K562 (cell line): ENCODE results near the gene POLD2. TPM values are rescaled to one million over a fixed set of nuclear protein-coding genes. Genes with fewer than 3 reads are reported as not detected.

Experiments used
- ATAC-seq: fragments of 200-7000 bp; cut with Tn5 transposase; 3 replicates; pipeline ENCODE4 v1.9.1; 2020; ENCODE audit warnings: moderate library complexity
- BruUV-seq: library from RNA; stranded (reverse); fragments of 400-500 nt; replicated peaks from 2 replicates; lab custom pipeline; 2021; lab: Mats Ljungman, UMichigan
- CTCF ChIA-PET: fragments of 300-600 bp; formaldehyde crosslinking; extraction: SDS; loops from one replicate; lab custom pipeline; 2021; ENCODE audit warnings: low intra/inter-chr PET ratio; lab: Yijun Ruan, JAX
- POLR2A ChIA-PET: fragments of 300-600, 350-650 bp; sonication (Branson Sonifier 250); formaldehyde crosslinking; extraction: SDS; loops from one replicate; lab custom pipeline; 2021; ENCODE audit warnings: antibody characterized with exemption, inconsistent platforms; lab: Yijun Ruan, JAX
- DNase-seq, 4 experiments: peaks; one replicate each; pipeline versions ENCODE4 v3.0.0 to v3.0.0-alpha.2; 2011 to 2018; ENCODE audit warnings: low spot score in 3 of 4, mixed read lengths in 3 of 4; ENCODE audit errors: extremely low read depth in 1 of 4
- FAIRE-seq: peaks from 2 replicates; lab custom pipeline; 2011; peaks lifted over from hg19 to GRCh38; lab: Jason Lieb, UNC
- H2AFZ ChIP-seq: 2 replicates; pipeline ENCODE4 v1.6.0; 2011; ENCODE audit warnings: low read depth, low read length, control low read depth, inconsistent platforms
- H3K27ac ChIP-seq: fragments of 200-600 bp; 3 replicates; pipeline ENCODE4 v1.8.0; 2011; ENCODE audit warnings: low read depth, mild to moderate bottlenecking, control low read depth, inconsistent platforms, low read length, moderate library complexity, mixed read lengths; ENCODE audit errors: extremely low read depth
- H3K27me3 ChIP-seq, 2 experiments: fragments of 300-600 bp in 1 of 2; 2 replicates in 1 of 2; 3 replicates in 1 of 2; pipeline versions ENCODE4 v1.6.0 to v1.8.0; 2011; ENCODE audit warnings: inconsistent platforms in 2 of 2, low read length in 2 of 2, mild to moderate bottlenecking in 1 of 2, mixed read lengths in 1 of 2, moderate library complexity in 1 of 2; ENCODE audit not compliant: control insufficient read depth in 2 of 2, insufficient read depth in 2 of 2
- H3K36me3 ChIP-seq: fragments of 300-600 bp; 3 replicates; pipeline ENCODE4 v1.8.0; 2011; ENCODE audit warnings: mild to moderate bottlenecking, low read length, inconsistent platforms; ENCODE audit not compliant: control insufficient read depth, insufficient read depth
- H3K4me1 ChIP-seq, 2 experiments: fragments of 200-600 bp in 1 of 2; replicated peaks in 1 of 2; 2 replicates in 1 of 2; 3 replicates in 1 of 2; pipeline versions ENCODE4 v1.5.1 to v1.8.0; 2011; ENCODE audit warnings: inconsistent platforms in 2 of 2, low read length in 2 of 2, mild to moderate bottlenecking in 1 of 2, mixed read lengths in 1 of 2, moderate library complexity in 1 of 2; ENCODE audit not compliant: control insufficient read depth in 2 of 2, insufficient read depth in 2 of 2
- H3K4me2 ChIP-seq: 2 replicates; pipeline ENCODE4 v1.6.1; 2011; ENCODE audit warnings: low read length, control low read depth, inconsistent platforms, mixed read lengths; ENCODE audit not compliant: insufficient read depth
- H3K4me3 ChIP-seq: fragments of 200-600 bp; sonication (generic), shearing (Covaris generic); 2 replicates; pipeline ENCODE4 v1.5.1; 2016; ENCODE audit warnings: control low read depth, inconsistent platforms
- H3K79me2 ChIP-seq: fragments of 200-600 bp; 3 replicates; pipeline ENCODE4 v1.8.0; 2011; ENCODE audit warnings: low read length, inconsistent platforms; ENCODE audit not compliant: control insufficient read depth, insufficient read depth
- H3K9ac ChIP-seq, 2 experiments: 2 replicates each; pipeline versions ENCODE4 v1.6.0 to v1.6.1; 2011; ENCODE audit warnings: low read depth in 2 of 2, low read length in 2 of 2, control low read depth in 1 of 2, inconsistent platforms in 1 of 2, mild to moderate bottlenecking in 1 of 2, mixed read lengths in 1 of 2; ENCODE audit not compliant: insufficient read depth in 1 of 2
- H3K9me1 ChIP-seq: one replicate; pipeline ENCODE4 v1.6.0; 2011; ENCODE audit warnings: inconsistent platforms, mild to moderate bottlenecking, low read length, moderate library complexity; ENCODE audit not compliant: control insufficient read depth, insufficient read depth
- H3K9me3 ChIP-seq: replicated peaks from 2 replicates; pipeline ENCODE4 v1.5.1; 2011; ENCODE audit warnings: low read depth, low read length, inconsistent platforms; ENCODE audit not compliant: control insufficient read depth, insufficient read depth
- H4K20me1 ChIP-seq: replicated peaks from 2 replicates; pipeline ENCODE4 v1.6.1; 2011; ENCODE audit warnings: low read length, inconsistent platforms, mixed read lengths; ENCODE audit not compliant: control insufficient read depth, insufficient read depth
- FOXP4 ChIP-seq: sonication (generic); formaldehyde crosslinking; IDR thresholded peaks from 2 replicates; pipeline ENCODE4 v1.8.0; 2022; ENCODE audit warnings: mild to moderate bottlenecking, missing genetic modification reagents, borderline replicate concordance
- HINFP ChIP-seq: fragments of 450-650 bp; conservative IDR thresholded peaks from 2 replicates; pipeline ENCODE4 v1.6.1; 2016; ENCODE audit warnings: missing genetic modification characterization, low read depth, mild to moderate bottlenecking, control low read depth, missing compliant biosample characterization
- OTX1 ChIP-seq: fragments of 450-650 bp; formaldehyde crosslinking; IDR thresholded peaks from 2 replicates; pipeline ENCODE4 v1.4.0; 2022; ENCODE audit warnings: mild to moderate bottlenecking
- SAFB ChIP-seq: fragments of 200-400 bp; formaldehyde crosslinking; IDR thresholded peaks from 2 replicates; pipeline ENCODE4 v1.6.1; 2017; ENCODE audit warnings: low read depth, low read length, borderline replicate concordance
- ZBTB49 ChIP-seq: sonication (generic); formaldehyde crosslinking; IDR thresholded peaks from 2 replicates; pipeline ENCODE4 v1.8.0; 2022; ENCODE audit warnings: missing genetic modification reagents, mild to moderate bottlenecking, borderline replicate concordance
- ZNF444 ChIP-seq: fragments of 250-450 bp; sonication (Bioruptor Pico); IDR thresholded peaks from 2 replicates; pipeline ENCODE4 v1.4.0; 2020; ENCODE audit warnings: mild to moderate bottlenecking, moderate library complexity
- WGBS: fragments of 100-300 bp; shearing (Covaris generic); methylation state at CpG from one replicate; pipeline ENCODE4 v1.1.6; 2016; ENCODE audit warnings: low coverage, mixed read lengths; ENCODE audit not compliant: insufficient coverage; ENCODE audit errors: missing lambda C conversion rate; 5-methylcytosine and 5-hydroxymethylcytosine counted together
- in situ Hi-C: fragments of 300-500 bp; cut with MboI; formaldehyde crosslinking; loops from 4 replicates; pipeline ENCODE4 v1.15.0; 2018; ENCODE audit warnings: inconsistent platforms, mixed read lengths
- intact Hi-C: fragments of 100-400 bp; cut with micrococcal nuclease; formaldehyde crosslinking; loops from 2 replicates; pipeline ENCODE4 v1.14.2; 2022
- polyA plus RNA-seq, 8 experiments: library from polyadenylated mRNA; depleted of rRNA in 4 of 8; stranded (reverse) in 5 of 8; unstranded in 3 of 8; fragments of >200 nt; fragmentation: Nextera tagmentation in 2 of 8; fragmentation: Illumina TruSeq in 1 of 8; extraction: Ambion mirVana in 2 of 8; extraction: Trizol in 1 of 8; gene quantifications; 2 replicates each; pipeline versions ENCODE4 v1.2.1 to v1.2.3, GENCODE V29; 2011 to 2014; ENCODE audit warnings: inconsistent platforms in 1 of 8, missing spikeins in 1 of 8
- total RNA-seq, 7 experiments: library from RNA; depleted of rRNA in 6 of 7; stranded (reverse); fragments of >200 nt in 6 of 7; fragmentation: Illumina TruSeq in 2 of 7; extraction: Trizol in 2 of 7; gene quantifications; 2 replicates each; pipeline versions ENCODE4 v1.2.1 to v1.2.3, GENCODE V29; 2011 to 2021; ENCODE audit warnings: low replicate concordance in 1 of 7

POLD2 gene
- total and polyA plus RNA-seq, 9 of the 15 experiments (the other 6 are each of a cell fraction or from before 2014, with no cell fraction given): 29.7 to 259 (median 225) TPM

- TF ChIP-seq ZBTB49 (no peak), SAFB (no peak)
These were observed 37.8 kb downstream of the POLD2 start (continued) for GRCh38 chr7:44085546-44085945.

- ATAC-seq (no peak), FAIRE-seq (no peak), DNase-seq (no peak)
- peaks cover 10% of the 10 kb centered on the region for H4K20me1 ChIP-seq
- no peak for TF ChIP-seq FOXP4 (CRISPR knock-in tag)
- TF ChIP-seq ZNF444 (CRISPR knock-in tag): no peak
- TF ChIP-seq HINFP (tag): no peak
- TF ChIP-seq ZBTB49: no peak
- no peak for TF ChIP-seq OTX1 (CRISPR knock-in tag)
- ChIA-PET POLR2A (no interaction called here), CTCF (no interaction called here)
- no peaks in the 10 kb centered on the region for H3K9me1 ChIP-seq
- no TSS peak for BruUV-seq
- peaks cover 9 to 36% of the 10 kb centered on the region in 2 experiments; a peak in 4 of 5 replicates for H3K4me1 ChIP-seq
- peaks cover 4% of the 10 kb centered on the region; the same call in 1 of the 3 replicates for H3K36me3 ChIP-seq
- no peak overlapping the region for H3K4me3 ChIP-seq
- H3K4me2 ChIP-seq: no peak overlapping the region
- H3K9ac ChIP-seq: no peak overlapping the region
- intact Hi-C loops: no loop called here
- H3K79me2 ChIP-seq: no peaks in the 10 kb centered on the region
- no peak overlapping the region for H3K27ac ChIP-seq
- no peak overlapping the region for H2AFZ ChIP-seq
- in situ Hi-C loops: no loop called here
- WGBS: 44% methylated on average over 4 of the region's 4 CpGs
- no peaks in the 10 kb centered on the region for H3K9me3 ChIP-seq
- no peaks in the 10 kb centered on the region for H3K27me3 ChIP-seq
These were observed 38.6 kb downstream of the POLD2 start for GRCh38 chr7:44084701-44085100.
